Endothelial cell of umbilical vein (primary cell): ENCODE measurements around the gene NRCAM. TPM values are rescaled to one million over a fixed set of nuclear protein-coding genes. Genes with fewer than 3 reads are reported as not detected.

ENCODE experiments used
- BruUV-seq: library from RNA; stranded (reverse); fragments of 400-500 nt; replicated peaks from 2 replicates; lab custom pipeline; 2021; lab: Mats Ljungman, UMichigan
- CTCF ChIA-PET: fragments of 300-600, 350-600 bp; sonication (Branson Sonifier 250); formaldehyde crosslinking; loops from one replicate; lab custom pipeline; 2021; ENCODE audit warnings: antibody characterized with exemption, inconsistent platforms; lab: Charles Lee
- POLR2A ChIA-PET: fragments of 300-600, 350-600 bp; sonication (Branson Sonifier 250); formaldehyde crosslinking; loops from one replicate; lab custom pipeline; 2021; ENCODE audit warnings: antibody characterized with exemption, inconsistent platforms; lab: Charles Lee
- DNase-seq: peaks from one replicate; pipeline ENCODE4 v3.0.0-alpha.2; 2011; ENCODE audit warnings: low read depth, low spot score
- FAIRE-seq: peaks from 2 replicates; lab custom pipeline; 2011; peaks lifted over from hg19 to GRCh38; lab: Jason Lieb, UNC
- H2AFZ ChIP-seq: 2 replicates; pipeline ENCODE4 v1.6.0; 2012; ENCODE audit warnings: low read depth, low read length, control low read depth, inconsistent platforms
- H3K27ac ChIP-seq: 2 replicates; pipeline ENCODE4 v1.5.1; 2011; ENCODE audit warnings: low read depth, mild to moderate bottlenecking, control low read depth, low read length, moderate library complexity; ENCODE audit not compliant: insufficient read depth
- H3K27me3 ChIP-seq, 2 experiments: 2 replicates each; pipeline versions ENCODE4 v1.6.0 to v1.6.1; 2011; ENCODE audit warnings: low read length in 2 of 2, mixed read lengths in 1 of 2; ENCODE audit not compliant: control insufficient read depth in 2 of 2, insufficient read depth in 2 of 2
- H3K36me3 ChIP-seq, 2 experiments: 2 replicates in 1 of 2; 3 replicates in 1 of 2; pipeline ENCODE4 v1.5.1; 2011; ENCODE audit warnings: low read length in 2 of 2, mild to moderate bottlenecking in 1 of 2, moderate library complexity in 1 of 2; ENCODE audit not compliant: control insufficient read depth in 2 of 2, insufficient read depth in 2 of 2; ENCODE audit errors: extremely low read depth in 1 of 2
- H3K4me1 ChIP-seq: 3 replicates; pipeline ENCODE4 v1.5.1; 2011; ENCODE audit warnings: mild to moderate bottlenecking, low read length; ENCODE audit not compliant: control insufficient read depth, insufficient read depth; ENCODE audit errors: extremely low read depth
- H3K4me2 ChIP-seq: 2 replicates; pipeline ENCODE4 v1.6.1; 2011; ENCODE audit warnings: low read length, control low read depth, mixed read lengths; ENCODE audit not compliant: insufficient read depth
- H3K4me3 ChIP-seq, 3 experiments: fragments of 200-600 bp in 1 of 3; sonication (generic), shearing (Covaris generic) in 1 of 3; replicated peaks in 1 of 3; 2 replicates each; pipeline ENCODE4 v1.5.1; 2011 to 2016; ENCODE audit warnings: control low read depth in 3 of 3, low read length in 3 of 3, mild to moderate bottlenecking in 2 of 3, inconsistent platforms in 1 of 3, low read depth in 1 of 3, moderate library complexity in 1 of 3; ENCODE audit not compliant: insufficient read depth in 1 of 3
- H3K79me2 ChIP-seq: 2 replicates; pipeline ENCODE4 v1.6.0; 2012; ENCODE audit warnings: low read length, inconsistent platforms; ENCODE audit not compliant: control insufficient read depth, insufficient read depth
- H3K9ac ChIP-seq: replicated peaks from 2 replicates; pipeline ENCODE3; 2011; ENCODE audit warnings: low read length, control low read depth; ENCODE audit not compliant: insufficient read depth; ENCODE audit errors: extremely low read depth
- H3K9me1 ChIP-seq: replicated peaks from 3 replicates; pipeline ENCODE4 v1.6.0; 2011; ENCODE audit warnings: mild to moderate bottlenecking, low read length; ENCODE audit not compliant: control insufficient read depth, insufficient read depth; ENCODE audit errors: extremely low read depth
- H3K9me3 ChIP-seq: replicated peaks from 2 replicates; pipeline ENCODE4 v1.5.1; 2012; ENCODE audit warnings: low read length, inconsistent platforms; ENCODE audit not compliant: control insufficient read depth, insufficient read depth
- H4K20me1 ChIP-seq: replicated peaks from 2 replicates; pipeline ENCODE3; 2011; ENCODE audit warnings: mild to moderate bottlenecking, low read length; ENCODE audit not compliant: control insufficient read depth, insufficient read depth; ENCODE audit errors: extremely low read depth
- CTCF ChIP-seq, 2 donors: IDR thresholded peaks; 1 replicate in 1 of 2; 2 replicates in 1 of 2; pipeline ENCODE4 v1.5.1; 2011; ENCODE audit warnings: low read length in 2 of 2, mild to moderate bottlenecking in 2 of 2, moderate library complexity in 2 of 2, control low read depth in 1 of 2, inconsistent platforms in 1 of 2, low read depth in 1 of 2; ENCODE audit not compliant: insufficient read depth in 1 of 2; ENCODE audit errors: extremely low read depth in 1 of 2
- MAX ChIP-seq: IDR thresholded peaks from 2 replicates; pipeline ENCODE4 v1.6.1; 2011; ENCODE audit not compliant: insufficient read depth, insufficient read length
- MYC ChIP-seq: IDR thresholded peaks from one replicate; pipeline ENCODE4 v1.6.1; 2011; ENCODE audit warnings: mild to moderate bottlenecking, low read depth, low read length
- POLR2A ChIP-seq: IDR thresholded peaks from 2 replicates; pipeline ENCODE4 v1.6.1; 2012; ENCODE audit warnings: low read depth, mild to moderate bottlenecking, control low read depth, low read length
- POLR2AphosphoS5 ChIP-seq: IDR thresholded peaks from 2 replicates; pipeline ENCODE4 v1.6.1; 2012; ENCODE audit warnings: low read depth, mild to moderate bottlenecking, control low read depth, low read length, moderate library complexity; ENCODE audit not compliant: insufficient read depth
- dilution Hi-C: fragments of 300-500 bp; cut with MboI; formaldehyde crosslinking; loops from one replicate; pipeline ENCODE4 v1.15.0; 2019; ENCODE audit warnings: low sequenced_read_pairs; ENCODE audit not compliant: extremely low pct_ligation_motif_present
- intact Hi-C: fragments of 100-400 bp; cut with micrococcal nuclease; formaldehyde crosslinking; loops from one replicate; pipeline ENCODE4 v1.10.0; 2022
- polyA plus RNA-seq, 4 experiments: library from polyadenylated mRNA; depleted of rRNA in 3 of 4; stranded (reverse) in 3 of 4; unstranded in 1 of 4; fragments of >200 nt; gene quantifications; 2 replicates each; pipeline versions ENCODE4 v1.2.1 to v1.2.3, GENCODE V29; 2011 to 2012; ENCODE audit warnings: missing spikeins in 1 of 4
- total RNA-seq: library from RNA; stranded (reverse); gene quantifications from 2 replicates; pipeline ENCODE4 v1.2.3, GENCODE V29; 2021

NRCAM gene
- total and polyA plus RNA-seq, 2 donors (not counting 3 experiments of a cell fraction or from before 2014, with no cell fraction given): 26.0 to 47.6 TPM

DNA sequence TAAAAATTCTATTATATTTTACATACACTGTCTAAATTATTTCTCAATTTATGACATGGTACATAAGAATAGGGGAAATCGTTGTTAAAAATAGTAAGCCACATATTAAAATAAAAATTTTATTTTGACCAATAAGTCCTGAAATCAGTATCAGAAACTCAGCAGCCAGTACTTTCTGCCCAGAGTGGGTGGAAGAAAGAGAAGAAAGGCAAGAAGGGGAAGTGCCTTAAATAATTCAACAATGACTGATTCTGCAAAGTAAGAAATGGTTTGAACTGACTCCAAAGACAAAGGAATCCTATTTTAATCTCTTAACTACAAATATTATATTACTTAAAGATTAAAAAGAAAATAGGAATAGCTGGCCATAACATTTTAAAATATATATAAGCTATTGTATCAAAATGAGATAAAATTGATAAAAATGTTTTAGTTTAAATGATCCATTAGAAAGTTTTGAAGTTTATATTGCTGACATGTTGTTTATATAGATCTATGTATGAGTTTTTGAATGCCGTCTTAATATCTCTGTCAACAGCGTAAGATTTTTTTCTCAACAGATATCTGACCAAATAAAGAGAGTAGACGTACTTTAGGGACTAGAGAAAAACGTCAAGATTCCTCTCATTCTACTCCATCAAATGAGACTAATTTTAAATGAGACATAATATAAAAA lies 30.2 kb upstream of the NRCAM start:
- TF ChIP-seq POLR2AphosphoS5 (no peak), MAX (no peak), POLR2A (no peak), CTCF (IDR thresholded peaks at IDR 0.05; ENCODE audit: extremely low read depth in 1 of 2, insufficient read depth in 1 of 2, low read depth in 1 of 2, low read length in 2 of 2) (no peak), MYC (no peak)
- Histone ChIP-seq H3K9ac (peak overlapping the region; percentile 9), H3K4me2 (peak overlapping the region; percentile 55), H2AFZ (no peak overlapping the region), H3K79me2 (no peaks in the 10 kb centered on the region), H3K27ac (peak overlapping the region; percentile 18), H3K4me3 (no peak overlapping the region), H3K9me3 (no peaks in the 10 kb centered on the region), H3K36me3 (no peaks in the 10 kb centered on the region), H3K27me3 (no peaks in the 10 kb centered on the region), H3K9me1 (no peaks in the 10 kb centered on the region), H4K20me1 (no peaks in the 10 kb centered on the region), H3K4me1 (peaks cover 34% of the 10 kb centered on the region)
- ChIA-PET POLR2A (no interaction called here), CTCF (interaction anchor here (1.4 to 2.7 kb wide), 3 partner anchors 10 to 305 kb away, joined by 3 to 12 read pairs (median 4); no protein-coding TSS in a partner anchor)
- DNase-seq (peak; percentile 46), FAIRE-seq (no peak)
- dilution Hi-C loops (loop anchor here (25.0 kb wide), 1 partner anchor 299 kb away; no protein-coding TSS in a partner anchor), intact Hi-C loops (no loop called here)
- no TSS peak for BruUV-seq
